Activated effector memory CD4-positive, alpha-beta T cell treated with anti-CD3 and anti-CD28 coated beads, Interleukin-2, amount 50 U/mL, for 16 hours (primary cell): Measurements from ENCODE around the gene GARNL3.

ENCODE experiments used
- DNase-seq: peaks from one replicate; pipeline ENCODE4 v3.0.0-alpha.2; 2020

Gene GARNL3

GRCh38 chr9:127280880-127281660 is 16.5 kb downstream of the GARNL3 start:
- DNase-seq: no peak

DNA sequence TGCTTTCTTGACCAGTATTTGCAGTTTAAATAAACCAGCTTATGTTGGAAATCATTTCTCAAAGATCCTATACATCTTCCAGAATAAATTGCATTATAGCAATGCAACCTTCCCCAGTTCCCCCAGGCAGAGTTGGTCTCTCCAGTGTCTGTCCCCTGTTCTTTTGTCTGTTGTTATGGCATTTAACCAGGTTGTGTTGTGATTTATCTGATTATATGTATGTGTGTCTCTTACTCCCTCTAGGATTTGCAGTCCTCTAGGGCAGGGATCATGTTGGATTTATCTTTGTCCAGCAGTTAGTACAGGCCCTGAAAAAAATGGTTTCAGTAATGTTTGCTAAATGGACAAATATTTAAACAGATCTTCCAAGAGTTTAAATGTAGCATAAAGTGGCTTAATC is 17.3 kb downstream of the GARNL3 start:
- no peak for DNase-seq

DNA sequence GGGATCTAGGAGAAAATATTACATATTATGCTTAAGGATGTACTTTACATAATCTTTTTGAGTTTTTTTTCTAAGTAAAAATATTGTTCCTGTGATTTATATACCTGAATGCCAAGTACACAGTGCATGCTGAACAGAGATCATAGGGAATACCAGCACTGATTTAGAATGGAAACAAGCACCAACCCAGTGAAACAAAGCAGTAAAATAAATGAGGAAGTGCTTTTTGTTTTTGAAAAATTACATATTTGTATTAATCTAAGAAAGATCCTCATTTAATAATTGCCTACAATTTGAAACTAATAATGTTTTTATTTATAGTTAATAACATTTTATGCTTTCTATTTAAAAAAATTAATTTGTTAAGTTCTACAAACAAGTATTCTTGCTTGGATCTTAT is 18.0 kb downstream of the GARNL3 start:
- DNase-seq: no peak

DNA sequence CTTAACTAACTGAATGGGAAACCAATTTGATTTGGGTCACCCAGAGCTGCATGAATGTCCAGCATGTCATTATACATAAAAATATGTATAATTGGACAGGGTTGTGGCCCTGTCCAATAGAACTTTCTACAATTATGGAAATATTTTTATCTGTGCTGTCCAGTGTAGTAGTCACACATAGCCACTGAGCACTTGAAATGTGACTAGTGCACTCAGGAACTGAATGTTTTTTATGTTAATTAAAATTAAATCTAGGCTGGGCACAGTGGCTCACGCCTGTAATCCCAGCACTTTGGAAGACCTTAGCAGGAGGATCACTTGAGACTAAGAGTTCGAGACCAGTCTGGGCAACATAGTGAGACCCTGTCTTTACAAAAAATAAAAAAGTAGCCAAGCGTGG is 18.6 kb downstream of the GARNL3 start:
- no peak for DNase-seq

GRCh38 chr9:127283917-127284497 is 19.4 kb downstream of the GARNL3 start:
- DNase-seq: no peak

- DNase-seq: no peak
These were observed 21.4 kb downstream of the GARNL3 start for GRCh38 chr9:127285965-127286364.

DNA sequence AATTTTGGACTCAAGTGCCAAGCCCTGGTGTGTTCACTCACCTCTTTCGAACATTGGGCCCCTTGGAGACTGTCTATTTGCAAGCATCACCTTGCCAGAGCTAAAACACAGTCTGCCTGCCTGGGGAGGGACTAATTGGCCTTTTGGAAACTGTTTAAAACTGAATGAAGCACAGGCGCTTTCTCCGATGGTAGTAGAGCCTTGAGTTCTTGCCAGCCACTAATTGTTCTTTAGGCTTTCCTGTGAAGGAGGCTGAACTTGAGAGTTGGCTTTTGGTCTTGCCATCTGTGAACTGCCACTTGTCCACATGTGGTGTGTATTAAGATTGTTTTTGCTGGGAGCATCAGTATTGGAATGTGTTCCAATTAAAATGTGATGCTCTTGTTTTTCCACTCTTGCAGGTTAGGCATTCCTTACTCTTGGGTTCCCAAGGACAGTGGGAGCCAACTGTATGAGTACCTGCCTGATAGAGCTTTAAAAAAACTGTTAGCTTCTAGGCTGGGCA is 26.0 kb downstream of the GARNL3 start:
- no peak for DNase-seq

DNA sequence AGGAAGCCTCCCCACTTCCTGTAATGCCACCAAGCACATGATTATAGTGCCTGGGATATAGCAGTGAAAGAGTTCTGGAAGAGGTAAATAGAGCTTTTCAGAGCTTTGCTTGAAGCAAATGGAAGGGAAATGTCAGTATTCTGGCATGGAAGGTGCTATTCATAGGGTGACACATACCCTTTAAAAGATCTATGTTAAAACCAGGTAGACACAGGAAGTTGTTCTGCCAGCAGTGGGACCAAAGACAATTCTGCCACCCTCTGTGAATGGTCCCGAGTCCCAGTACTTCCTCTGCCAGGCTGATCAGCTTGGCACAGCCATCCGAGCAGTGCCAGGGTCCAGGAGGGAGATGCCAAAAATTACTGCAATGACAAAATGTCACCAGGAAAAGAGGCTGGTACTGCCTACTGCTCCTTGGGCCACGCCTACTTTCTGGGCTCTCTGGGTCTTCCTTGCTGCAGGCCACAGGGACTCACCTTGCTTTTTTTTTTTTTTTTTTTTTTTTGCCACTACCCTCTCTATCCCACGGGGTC is 26.7 kb downstream of the GARNL3 start:
- no peak for DNase-seq

- no peak for DNase-seq
These were observed 27.8 kb downstream of the GARNL3 start for GRCh38 chr9:127292415-127292814.

GRCh38 chr9:127293328-127293727 is 28.8 kb downstream of the GARNL3 start:
- no peak for DNase-seq

DNA sequence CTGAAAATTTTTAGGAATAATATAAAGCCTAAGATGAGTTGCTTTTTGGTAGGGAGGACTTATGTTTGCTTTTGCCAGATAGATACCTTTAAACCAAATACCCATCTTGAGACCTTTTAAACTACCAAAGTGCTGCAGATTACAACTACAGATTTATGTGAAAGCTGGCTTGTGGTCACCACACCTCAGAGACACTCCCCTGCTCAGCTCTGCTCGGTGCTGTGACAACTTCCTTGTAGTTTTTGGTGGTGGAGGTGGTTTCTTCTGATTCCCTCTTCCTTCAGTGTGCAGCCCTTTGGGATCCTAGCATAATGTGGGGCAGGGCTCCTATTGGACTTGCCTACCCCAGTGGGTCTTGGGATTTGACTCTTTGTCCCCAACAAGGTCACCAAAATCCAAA is 29.2 kb downstream of the GARNL3 start:
- no peak for DNase-seq

GRCh38 chr9:127295005-127295404 is 30.4 kb downstream of the GARNL3 start:
- DNase-seq: no peak

DNA sequence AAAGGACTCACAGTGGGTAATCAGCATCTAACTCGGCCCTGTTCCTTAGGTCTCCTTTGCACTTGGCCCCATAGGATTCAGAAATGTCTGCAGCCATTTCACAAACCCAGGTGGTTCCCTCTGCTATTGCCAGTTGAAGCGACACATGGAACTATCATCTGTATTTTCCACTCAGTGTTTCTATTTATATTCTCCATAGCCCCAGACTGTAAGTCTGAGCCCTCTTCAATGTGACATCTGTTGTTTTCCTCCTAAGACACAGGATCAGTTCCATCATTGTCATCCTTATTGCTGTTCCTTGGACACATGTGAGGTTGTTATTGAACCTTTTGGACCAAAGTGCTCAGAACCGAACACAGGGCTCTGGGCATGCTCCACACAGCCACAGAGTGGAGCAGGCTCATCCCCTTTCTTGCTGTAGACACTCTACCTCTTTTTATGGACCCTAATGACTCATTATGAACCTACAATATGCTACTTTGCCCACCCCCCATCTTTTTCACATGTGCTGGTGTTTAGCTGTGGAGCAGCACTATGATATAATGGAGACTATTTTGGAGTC is 36.4 kb downstream of the GARNL3 start:
- DNase-seq: no peak

GRCh38 chr9:127303830-127304229 is 39.3 kb downstream of the GARNL3 start:
- no peak for DNase-seq

DNA sequence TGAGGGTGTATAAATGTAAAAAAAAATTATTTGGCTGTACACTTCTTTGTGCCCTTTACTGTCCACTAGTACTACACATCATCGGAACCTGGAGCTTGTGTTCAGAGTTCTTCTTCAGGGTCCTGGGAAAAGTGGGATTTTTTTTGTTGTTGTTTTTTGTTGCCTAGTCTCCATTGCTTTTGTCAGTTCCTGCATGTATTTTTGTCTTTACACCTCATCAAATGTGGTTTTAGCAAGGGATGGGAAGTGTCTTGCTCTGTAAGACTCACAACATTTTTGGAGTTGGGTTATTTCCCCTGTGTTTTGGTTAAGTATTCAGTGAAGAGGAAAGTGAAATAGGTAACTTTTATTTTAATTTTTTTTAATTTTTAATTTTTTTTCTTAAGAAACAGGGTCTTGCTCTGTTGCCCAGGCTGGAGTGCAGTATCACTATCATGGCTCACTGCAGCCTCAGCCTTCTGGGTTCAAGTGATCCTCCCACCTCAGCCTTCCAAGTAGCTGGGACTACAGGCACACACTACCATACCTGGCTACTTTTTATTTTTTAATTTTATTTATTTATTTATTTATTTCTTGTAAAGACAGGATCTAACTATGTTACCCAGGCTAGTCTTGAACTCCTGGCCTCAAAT is 40.7 kb downstream of the GARNL3 start:
- no peak for DNase-seq

- DNase-seq: no peak
These were observed 41.3 kb downstream of the GARNL3 start for GRCh38 chr9:127305838-127306226.

DNA sequence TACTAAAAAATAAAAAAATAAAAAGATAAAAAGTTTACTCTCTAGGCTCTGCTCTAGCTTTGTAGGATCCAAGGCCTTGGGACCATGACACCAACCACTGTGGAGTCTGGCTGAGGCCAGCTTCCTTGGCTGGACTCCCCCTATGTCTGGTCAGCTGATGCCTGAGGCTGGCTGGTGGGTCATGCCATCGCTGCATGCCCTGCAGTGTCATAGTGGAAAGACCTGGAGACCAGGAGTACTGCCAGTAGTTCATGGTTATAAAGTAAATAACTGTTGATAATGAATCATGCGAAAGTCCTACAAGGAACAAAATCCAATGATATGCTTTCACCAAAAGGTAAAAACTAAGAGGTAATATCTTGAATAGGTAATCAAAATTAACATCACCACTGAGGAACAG is 43.2 kb downstream of the GARNL3 start:
- DNase-seq: no peak

GRCh38 chr9:127308652-127309434 is 44.3 kb downstream of the GARNL3 start:
- no peak for DNase-seq

GRCh38 chr9:127309715-127310114 is 45.1 kb downstream of the GARNL3 start:
- no peak for DNase-seq

GRCh38 chr9:127311239-127311741 is 46.7 kb downstream of the GARNL3 start:
- no peak for DNase-seq

GRCh38 chr9:127313042-127313560 is 48.5 kb downstream of the GARNL3 start:
- no peak for DNase-seq

- no peak for DNase-seq
These were observed 50.3 kb downstream of the GARNL3 start for GRCh38 chr9:127314911-127315310.
